ENCODE measurements around the gene C19orf44.
"Not testable (repeated sequence)": the region's sequence is repeated elsewhere in the genome, so short reads cannot be mapped to it uniquely, and the experiment has no call there.

The C19orf44 gene

DNA sequence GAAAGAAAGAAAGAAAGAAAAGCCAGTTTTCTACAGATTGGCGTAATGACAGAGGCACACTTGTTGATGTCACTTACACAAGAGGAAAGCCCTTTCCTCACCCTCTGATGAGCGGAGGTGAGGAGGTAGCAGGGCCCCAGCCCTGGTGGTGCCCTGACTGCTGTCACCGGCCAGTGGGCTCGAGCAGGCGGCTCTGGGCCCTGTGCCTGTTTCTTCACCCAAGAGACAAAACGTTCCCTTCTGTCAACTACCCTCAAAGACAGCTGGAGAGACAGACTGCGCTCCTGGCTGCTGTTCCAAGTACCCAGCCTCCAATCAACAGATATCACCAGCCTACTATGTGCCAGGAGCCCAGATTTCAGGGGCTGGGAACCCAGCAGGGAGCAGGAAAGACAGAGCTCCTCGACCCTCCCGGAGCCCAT, 34.6 kb upstream of the C19orf44 start:
- TF ChIP-seq, protein P1, sequence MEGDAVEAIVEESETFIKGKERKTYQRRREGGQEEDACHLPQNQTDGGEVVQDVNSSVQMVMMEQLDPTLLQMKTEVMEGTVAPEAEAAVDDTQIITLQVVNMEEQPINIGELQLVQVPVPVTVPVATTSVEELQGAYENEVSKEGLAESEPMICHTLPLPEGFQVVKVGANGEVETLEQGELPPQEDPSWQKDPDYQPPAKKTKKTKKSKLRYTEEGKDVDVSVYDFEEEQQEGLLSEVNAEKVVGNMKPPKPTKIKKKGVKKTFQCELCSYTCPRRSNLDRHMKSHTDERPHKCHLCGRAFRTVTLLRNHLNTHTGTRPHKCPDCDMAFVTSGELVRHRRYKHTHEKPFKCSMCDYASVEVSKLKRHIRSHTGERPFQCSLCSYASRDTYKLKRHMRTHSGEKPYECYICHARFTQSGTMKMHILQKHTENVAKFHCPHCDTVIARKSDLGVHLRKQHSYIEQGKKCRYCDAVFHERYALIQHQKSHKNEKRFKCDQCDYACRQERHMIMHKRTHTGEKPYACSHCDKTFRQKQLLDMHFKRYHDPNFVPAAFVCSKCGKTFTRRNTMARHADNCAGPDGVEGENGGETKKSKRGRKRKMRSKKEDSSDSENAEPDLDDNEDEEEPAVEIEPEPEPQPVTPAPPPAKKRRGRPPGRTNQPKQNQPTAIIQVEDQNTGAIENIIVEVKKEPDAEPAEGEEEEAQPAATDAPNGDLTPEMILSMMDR (IDR thresholded peaks at IDR 0.05; ENCODE audit: low read depth, low read length, missing control alignments) = no peak
- no peak overlapping the region for H3K4me3 ChIP-seq (replicated peaks; ENCODE audit: low read depth, low read length)
- no peak for DNase-seq (ENCODE audit: extremely low read depth, low read depth)

GRCh38 chr19:16462757-16463250, 33.4 kb upstream of the C19orf44 start:
- DNase-seq (ENCODE audit: extremely low read depth, low read depth) = no peak
- no peak overlapping the region for H3K4me3 ChIP-seq (replicated peaks; ENCODE audit: low read depth, low read length)
- TF ChIP-seq, protein P1 (IDR thresholded peaks at IDR 0.05; ENCODE audit: low read depth, low read length, missing control alignments) = no peak

DNA sequence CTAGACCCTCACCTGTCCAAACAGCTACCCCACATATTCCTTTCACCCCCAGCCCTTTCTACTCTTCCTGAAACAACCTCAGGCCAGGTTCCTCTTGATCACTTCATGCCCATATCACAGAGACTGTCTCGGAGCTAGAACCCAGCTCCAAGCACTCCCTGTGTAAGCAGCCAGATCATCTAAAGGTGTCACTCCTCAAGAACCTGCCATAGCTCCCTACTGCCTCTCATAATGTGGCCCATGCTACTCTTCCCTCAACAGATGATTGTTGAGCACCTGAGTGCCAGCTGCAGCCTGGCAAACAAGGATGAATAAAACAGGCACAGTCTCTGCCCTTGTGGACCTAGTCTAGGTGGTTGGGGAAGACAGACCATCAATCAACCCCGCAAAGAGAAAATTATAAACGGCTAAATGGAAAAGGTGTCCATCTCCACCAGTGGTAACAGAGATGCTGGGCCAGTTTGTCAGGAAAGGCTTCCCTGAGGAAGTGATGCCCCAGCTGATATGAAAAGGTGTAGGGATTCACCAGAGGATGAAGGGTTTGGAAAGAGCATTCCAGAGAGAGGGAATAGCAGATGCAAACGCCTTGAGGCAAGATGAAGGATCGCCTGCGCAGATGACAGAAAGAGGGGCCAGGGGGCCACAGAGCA, 32.7 kb upstream of the C19orf44 start:
- TF ChIP-seq, protein P1 (IDR thresholded peaks at IDR 0.05; ENCODE audit: low read depth, low read length, missing control alignments) = no peak
- no peak for DNase-seq (ENCODE audit: extremely low read depth, low read depth)
- no peak overlapping the region for H3K4me3 ChIP-seq (replicated peaks; ENCODE audit: low read depth, low read length)

DNA sequence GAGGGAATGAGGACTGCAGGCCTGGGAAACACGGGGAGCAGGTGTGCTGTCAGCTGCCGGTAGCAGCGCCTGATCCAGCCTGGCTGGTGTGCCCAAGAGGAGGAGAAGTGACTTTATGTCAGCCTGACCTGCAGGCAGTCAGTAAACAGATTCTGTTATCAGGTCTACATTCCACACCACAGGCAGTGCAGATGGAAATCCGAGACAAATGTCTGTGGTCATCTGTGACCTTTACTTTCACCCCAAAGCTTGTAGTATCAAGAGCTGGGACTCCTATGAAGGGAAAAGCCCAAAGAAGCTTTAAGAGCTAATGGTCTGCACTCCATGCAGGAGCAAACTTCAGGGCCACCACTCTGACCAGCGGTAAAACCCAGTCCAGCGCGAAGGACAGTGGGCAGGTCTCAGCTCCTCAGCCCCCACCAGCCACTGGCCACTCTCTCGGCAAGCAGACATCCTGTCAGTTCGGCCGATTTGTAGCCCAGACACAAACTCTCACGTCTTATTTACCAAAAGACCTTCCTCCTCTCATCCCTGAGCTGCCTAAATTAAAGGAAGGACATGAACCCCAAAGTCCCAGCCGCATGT, 32.1 kb upstream of the C19orf44 start:
- TF ChIP-seq, protein P1 (IDR thresholded peaks at IDR 0.05; ENCODE audit: low read depth, low read length, missing control alignments) = no peak
- DNase-seq (ENCODE audit: extremely low read depth, low read depth) = no peak
- no peak overlapping the region for H3K4me3 ChIP-seq (replicated peaks; ENCODE audit: low read depth, low read length)

GRCh38 chr19:16465239-16465638, 31.0 kb upstream of the C19orf44 start:
- TF ChIP-seq, protein P1 (IDR thresholded peaks at IDR 0.05; ENCODE audit: low read depth, low read length, missing control alignments) = no peak
- DNase-seq (ENCODE audit: extremely low read depth, low read depth) = no peak
- no peak overlapping the region for H3K4me3 ChIP-seq (replicated peaks; ENCODE audit: low read depth, low read length)

- DNase-seq (ENCODE audit: extremely low read depth, low read depth); H3K4me3 ChIP-seq (replicated peaks; ENCODE audit: low read depth, low read length): not testable (repeated sequence)
These were observed 29.3 kb upstream of the C19orf44 start for GRCh38 chr19:16466802-16467427.

GRCh38 chr19:16467581-16467980, 28.6 kb upstream of the C19orf44 start:
- TF ChIP-seq, protein P1 (IDR thresholded peaks at IDR 0.05; ENCODE audit: low read depth, low read length, missing control alignments) = no peak
- no peak for DNase-seq (ENCODE audit: extremely low read depth, low read depth)
- H3K4me3 ChIP-seq (replicated peaks; ENCODE audit: low read depth, low read length) = no peak overlapping the region
